Stimulated activated CD8-positive, alpha-beta memory T cell treated with anti-CD3 and anti-CD28 coated beads, Interleukin-2, amount 100 ng/mL, for 48 hours (primary cell): ENCODE data around the gene OLFML3.

Experiments
- DNase-seq, 2 donors: peaks; one replicate each; pipeline ENCODE4 v3.0.0-alpha.2; 2020; ENCODE audit warnings: low read depth in 2 of 2

OLFML3 gene

GRCh38 chr1:113949007-113949406, 30.3 kb upstream of the OLFML3 start:
- DNase-seq: no peak

- no peak for DNase-seq
Observed at GRCh38 chr1:113950908-113951307, 28.4 kb upstream of the OLFML3 start.

GRCh38 chr1:113951719-113952118, 27.6 kb upstream of the OLFML3 start:
- no peak for DNase-seq

GRCh38 chr1:113957984-113958383, 21.3 kb upstream of the OLFML3 start:
- no peak for DNase-seq

- no peak for DNase-seq
Observed at GRCh38 chr1:113958691-113959090, 20.6 kb upstream of the OLFML3 start.

GRCh38 chr1:113963281-113963906, 15.9 kb upstream of the OLFML3 start:
- no peak for DNase-seq

- DNase-seq: no peak
Observed at GRCh38 chr1:113965703-113966412, 13.4 kb upstream of the OLFML3 start.

GRCh38 chr1:113972954-113973353, 6.3 kb upstream of the OLFML3 start:
- DNase-seq: no peak

GRCh38 chr1:113975211-113975895, 3.9 kb upstream of the OLFML3 start:
- no peak for DNase-seq

- DNase-seq: no peak
Observed at GRCh38 chr1:113976609-113977278, 2.5 kb upstream of the OLFML3 start.

- DNase-seq: no peak
Observed at GRCh38 chr1:113977906-113978305, 1.4 kb upstream of the OLFML3 start.

- DNase-seq: no peak
Observed at GRCh38 chr1:113980110-113980509, 836 bp downstream of the OLFML3 start.

GRCh38 chr1:113981962-113982931, 3.0 kb downstream of the OLFML3 start:
- no peak for DNase-seq

- DNase-seq: no peak
Observed at GRCh38 chr1:113982949-113983348, 3.7 kb downstream of the OLFML3 start.

GRCh38 chr1:113983391-113983790, 4.1 kb downstream of the OLFML3 start:
- DNase-seq: no peak

GRCh38 chr1:113983826-113984225, 4.6 kb downstream of the OLFML3 start:
- no peak for DNase-seq

- DNase-seq: no peak
Observed at GRCh38 chr1:113984710-113985109, 5.4 kb downstream of the OLFML3 start.

GRCh38 chr1:113986802-113987201, 7.5 kb downstream of the OLFML3 start:
- DNase-seq: no peak

GRCh38 chr1:113987259-113987658, 8.0 kb downstream of the OLFML3 start:
- no peak for DNase-seq

GRCh38 chr1:113990530-113990929, 11.3 kb downstream of the OLFML3 start:
- DNase-seq: no peak

GRCh38 chr1:113990961-113991360, 11.7 kb downstream of the OLFML3 start:
- DNase-seq: no peak
